HUES6 (cell line): ENCODE results near the gene IRF2.

Experiments used
- H3K27ac ChIP-seq: 2 replicates; pipeline ENCODE4 v1.7.0; 2013; ENCODE audit warnings: low read depth, mild to moderate bottlenecking, low read length, inconsistent platforms
- H3K27me3 ChIP-seq: 2 replicates; pipeline ENCODE4 v1.6.1; 2013; ENCODE audit warnings: low read length; ENCODE audit not compliant: control insufficient read depth, insufficient read depth
- H3K36me3 ChIP-seq: 2 replicates; pipeline ENCODE4 v1.6.1; 2013; ENCODE audit warnings: low read length; ENCODE audit not compliant: control insufficient read depth, insufficient read depth
- H3K4me1 ChIP-seq: 2 replicates; pipeline ENCODE4 v1.6.1; 2013; ENCODE audit warnings: low read length; ENCODE audit not compliant: control insufficient read depth, insufficient read depth
- H3K4me3 ChIP-seq: 2 replicates; pipeline ENCODE4 v1.5.1; 2013; ENCODE audit warnings: low read depth, low read length
- H3K9ac ChIP-seq: one replicate; pipeline ENCODE4 v1.6.1; 2013; ENCODE audit warnings: mild to moderate bottlenecking, low read length
- H3K9me3 ChIP-seq: 2 replicates; pipeline ENCODE4 v1.6.1; 2013; ENCODE audit warnings: low read depth, low read length; ENCODE audit not compliant: control insufficient read depth, insufficient read depth

Gene IRF2

GRCh38 chr4:184373886-184374405, 100.4 kb downstream of the IRF2 start:
- H3K36me3 ChIP-seq = no peaks in the 10 kb centered on the region
- no peak overlapping the region for H3K4me3 ChIP-seq
- no peak overlapping the region for H3K9ac ChIP-seq
- H3K4me1 ChIP-seq = no peaks in the 10 kb centered on the region
- no peak overlapping the region for H3K27ac ChIP-seq
- H3K9me3 ChIP-seq = peaks cover 13% of the 10 kb centered on the region; the same call in 1 of the 2 replicates
- H3K27me3 ChIP-seq = no peaks in the 10 kb centered on the region

GRCh38 chr4:184371390-184371787, 103.0 kb downstream of the IRF2 start:
- no peaks in the 10 kb centered on the region for H3K36me3 ChIP-seq
- no peak overlapping the region for H3K9ac ChIP-seq
- no peaks in the 10 kb centered on the region for H3K4me1 ChIP-seq
- peaks cover 7% of the 10 kb centered on the region; the same call in 1 of the 2 replicates for H3K9me3 ChIP-seq
- H3K27ac ChIP-seq = no peak overlapping the region
- H3K4me3 ChIP-seq = no peak overlapping the region
- H3K27me3 ChIP-seq = no peaks in the 10 kb centered on the region

GRCh38 chr4:184370711-184371389, 103.5 kb downstream of the IRF2 start:
- no peak overlapping the region for H3K27ac ChIP-seq
- H3K9ac ChIP-seq = no peak overlapping the region
- H3K36me3 ChIP-seq = no peaks in the 10 kb centered on the region
- H3K4me1 ChIP-seq = no peaks in the 10 kb centered on the region
- peaks cover 7% of the 10 kb centered on the region; the same call in 1 of the 2 replicates for H3K9me3 ChIP-seq
- no peaks in the 10 kb centered on the region for H3K27me3 ChIP-seq
- no peak overlapping the region for H3K4me3 ChIP-seq

- no peak overlapping the region for H3K9ac ChIP-seq
- no peak overlapping the region for H3K27ac ChIP-seq
- H3K36me3 ChIP-seq = no peaks in the 10 kb centered on the region
- no peak overlapping the region for H3K4me3 ChIP-seq
- peaks cover 8% of the 10 kb centered on the region; the same call in 1 of the 2 replicates for H3K9me3 ChIP-seq
- H3K4me1 ChIP-seq = no peaks in the 10 kb centered on the region
- H3K27me3 ChIP-seq = no peaks in the 10 kb centered on the region
Observed at GRCh38 chr4:184369871-184370270, 104.5 kb downstream of the IRF2 start.

GRCh38 chr4:184368731-184369130, 105.6 kb downstream of the IRF2 start:
- no peak overlapping the region for H3K4me3 ChIP-seq

GRCh38 chr4:184368290-184368689, 106.1 kb downstream of the IRF2 start:
- H3K4me1 ChIP-seq = no peaks in the 10 kb centered on the region

More at GRCh38 chr4:184368731-184369130, 105.6 kb downstream of the IRF2 start:
- Histone ChIP-seq H3K9me3 (peaks cover 6% of the 10 kb centered on the region; the same call in 1 of the 2 replicates), H3K4me1 (no peaks in the 10 kb centered on the region), H3K27me3 (no peaks in the 10 kb centered on the region), H3K9ac (no peak overlapping the region), H3K27ac (no peak overlapping the region), H3K36me3 (no peaks in the 10 kb centered on the region)

GRCh38 chr4:184364100-184364921, 110.0 kb downstream of the IRF2 start:
- no peak overlapping the region for H3K27ac ChIP-seq
- H3K4me1 ChIP-seq = peaks cover 7% of the 10 kb centered on the region; the same call in 1 of the 2 replicates
- H3K4me3 ChIP-seq = no peak overlapping the region

More at GRCh38 chr4:184368290-184368689, 106.1 kb downstream of the IRF2 start:
- peaks cover 3% of the 10 kb centered on the region; the same call in 1 of the 2 replicates for H3K9me3 ChIP-seq
- no peak overlapping the region for H3K4me3 ChIP-seq
- no peak overlapping the region for H3K27ac ChIP-seq
- H3K27me3 ChIP-seq = no peaks in the 10 kb centered on the region
- no peak overlapping the region for H3K9ac ChIP-seq
- no peaks in the 10 kb centered on the region for H3K36me3 ChIP-seq

GRCh38 chr4:184363258-184363657, 111.1 kb downstream of the IRF2 start:
- Histone ChIP-seq H3K4me1 (peaks cover 13% of the 10 kb centered on the region), H3K9ac (no peak overlapping the region), H3K36me3 (no peaks in the 10 kb centered on the region), H3K27ac (no peak overlapping the region), H3K27me3 (no peaks in the 10 kb centered on the region), H3K4me3 (no peak overlapping the region), H3K9me3 (peaks cover 3% of the 10 kb centered on the region; the same call in 1 of the 2 replicates)

More at GRCh38 chr4:184364100-184364921, 110.0 kb downstream of the IRF2 start:
- Histone ChIP-seq H3K27me3 (no peaks in the 10 kb centered on the region), H3K36me3 (no peaks in the 10 kb centered on the region), H3K9ac (no peak overlapping the region), H3K9me3 (peaks cover 3% of the 10 kb centered on the region; the same call in 1 of the 2 replicates)

GRCh38 chr4:184362396-184362795, 112.0 kb downstream of the IRF2 start:
- no peak overlapping the region for H3K4me3 ChIP-seq
- H3K9me3 ChIP-seq = peaks cover 3% of the 10 kb centered on the region
- H3K27me3 ChIP-seq = no peaks in the 10 kb centered on the region
- H3K36me3 ChIP-seq = no peaks in the 10 kb centered on the region
- H3K27ac ChIP-seq = no peak overlapping the region
- no peak overlapping the region for H3K9ac ChIP-seq
- H3K4me1 ChIP-seq = peaks cover 13% of the 10 kb centered on the region

GRCh38 chr4:184361443-184361842, 112.9 kb downstream of the IRF2 start:
- Histone ChIP-seq H3K9me3 (peaks cover 3% of the 10 kb centered on the region), H3K4me1 (peaks cover 13% of the 10 kb centered on the region), H3K4me3 (no peak overlapping the region), H3K36me3 (no peaks in the 10 kb centered on the region), H3K9ac (no peak overlapping the region), H3K27me3 (no peaks in the 10 kb centered on the region), H3K27ac (no peak overlapping the region)

- Histone ChIP-seq H3K4me1 (peaks cover 13% of the 10 kb centered on the region), H3K27me3 (no peaks in the 10 kb centered on the region), H3K27ac (no peak overlapping the region), H3K9me3 (no peaks in the 10 kb centered on the region; the same call in 1 of the 2 replicates), H3K36me3 (no peaks in the 10 kb centered on the region), H3K4me3 (no peak overlapping the region), H3K9ac (no peak overlapping the region)
Observed at GRCh38 chr4:184359888-184360287, 114.5 kb downstream of the IRF2 start.
